ENCODE data around the gene NCF4. TPM values are rescaled to one million over a fixed set of nuclear protein-coding genes. Genes with fewer than 3 reads are reported as not detected.

Gene NCF4
- total RNA-seq, 1 experiment from 2014 or later, result not detected

DNA sequence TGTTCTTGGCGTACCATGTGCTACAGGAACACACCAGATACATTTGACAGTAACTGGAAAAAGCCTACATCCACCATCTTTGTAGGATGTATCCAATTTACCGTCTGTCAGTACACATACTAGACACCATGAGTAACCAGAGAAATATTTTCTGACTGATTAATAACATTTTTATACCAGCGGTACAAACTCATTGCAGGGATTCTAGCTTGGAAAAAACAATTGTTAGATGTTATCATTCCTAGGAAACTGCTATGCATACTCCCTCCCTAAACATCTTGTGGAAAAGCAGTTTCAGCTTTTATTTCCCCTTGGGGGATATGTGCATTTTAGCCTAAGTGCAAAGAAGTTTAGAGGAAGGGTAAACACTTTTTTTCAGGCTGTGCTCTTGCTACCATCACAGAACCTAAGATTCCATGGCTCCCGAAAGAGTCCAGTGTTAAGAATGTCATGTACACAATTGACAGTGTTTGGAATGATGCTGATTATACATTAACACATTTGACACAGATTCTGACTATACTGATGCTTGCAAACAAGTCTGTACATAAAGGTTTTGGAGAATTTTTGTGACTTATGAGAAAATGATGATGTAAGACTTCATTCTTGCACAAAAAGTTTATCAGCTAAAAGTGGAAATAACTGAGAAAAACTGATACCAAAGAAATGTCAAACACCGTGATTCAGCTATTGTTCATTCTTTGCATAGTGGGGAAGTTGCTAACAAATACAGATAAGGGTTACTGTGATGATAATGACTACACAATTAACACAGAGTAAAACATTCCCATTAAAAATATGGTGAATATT is 23.7 kb downstream of the NCF4 start:
- no peak overlapping the region for H3K56ac ChIP-seq (ENCODE audit: insufficient read length, low read depth, low read length)
- TF ChIP-seq, protein P1, sequence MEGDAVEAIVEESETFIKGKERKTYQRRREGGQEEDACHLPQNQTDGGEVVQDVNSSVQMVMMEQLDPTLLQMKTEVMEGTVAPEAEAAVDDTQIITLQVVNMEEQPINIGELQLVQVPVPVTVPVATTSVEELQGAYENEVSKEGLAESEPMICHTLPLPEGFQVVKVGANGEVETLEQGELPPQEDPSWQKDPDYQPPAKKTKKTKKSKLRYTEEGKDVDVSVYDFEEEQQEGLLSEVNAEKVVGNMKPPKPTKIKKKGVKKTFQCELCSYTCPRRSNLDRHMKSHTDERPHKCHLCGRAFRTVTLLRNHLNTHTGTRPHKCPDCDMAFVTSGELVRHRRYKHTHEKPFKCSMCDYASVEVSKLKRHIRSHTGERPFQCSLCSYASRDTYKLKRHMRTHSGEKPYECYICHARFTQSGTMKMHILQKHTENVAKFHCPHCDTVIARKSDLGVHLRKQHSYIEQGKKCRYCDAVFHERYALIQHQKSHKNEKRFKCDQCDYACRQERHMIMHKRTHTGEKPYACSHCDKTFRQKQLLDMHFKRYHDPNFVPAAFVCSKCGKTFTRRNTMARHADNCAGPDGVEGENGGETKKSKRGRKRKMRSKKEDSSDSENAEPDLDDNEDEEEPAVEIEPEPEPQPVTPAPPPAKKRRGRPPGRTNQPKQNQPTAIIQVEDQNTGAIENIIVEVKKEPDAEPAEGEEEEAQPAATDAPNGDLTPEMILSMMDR (conservative IDR thresholded peaks at IDR 0.05), result no peak
- Mint-ChIP-seq H3K4me3 (no peak overlapping the region), H3K27me3 (ENCODE audit: low read depth) (peaks cover 25% of the 10 kb centered on the region), H3K36me3 (ENCODE audit: insufficient read depth in 1 of 3, low read depth in 3 of 3) (peaks cover 0 to 13% (median 2%) of the 10 kb centered on the region in 3 experiments; a peak in 4 of 7 replicates), H3K4me1 (peaks cover 0 to 8% of the 10 kb centered on the region in 2 experiments; a peak in 2 of 4 replicates), H3K27ac (no peak overlapping the region), H3K9me3 (peaks cover 11 to 18% of the 10 kb centered on the region in 2 experiments)
- no peak overlapping the region for H3K18ac ChIP-seq (ENCODE audit: insufficient read length, low read depth, low read length)
- H2AFZ ChIP-seq (ENCODE audit: low read length), result no peak overlapping the region
- DNase-seq, result no peak
- H3K14ac ChIP-seq (ENCODE audit: insufficient read depth, low read length), result no peak overlapping the region
- H3K4ac ChIP-seq (ENCODE audit: low read depth, low read length), result no peak overlapping the region
- no peaks in the 10 kb centered on the region for H4K20me1 ChIP-seq (ENCODE audit: control insufficient read depth, insufficient read depth, insufficient read length)
- H3K4me1 ChIP-seq (ENCODE audit: insufficient read depth, low read length), result no peaks in the 10 kb centered on the region
- H2BK20ac ChIP-seq (ENCODE audit: low read depth, low read length, poor library complexity, severe bottlenecking), result no peak overlapping the region
- no peak overlapping the region for H3K9ac ChIP-seq (ENCODE audit: extremely low read depth, insufficient read length, low read length)
- H2BK120ac ChIP-seq (ENCODE audit: low read depth, low read length, poor library complexity, severe bottlenecking), result no peak overlapping the region
- H4K8ac ChIP-seq (replicated peaks; ENCODE audit: insufficient read length, low read depth, low read length), result no peak overlapping the region
- H3K79me1 ChIP-seq (ENCODE audit: insufficient read depth, low read depth, low read length, poor library complexity, severe bottlenecking), result no peaks in the 10 kb centered on the region
- H3K27ac ChIP-seq (ENCODE audit: insufficient read length, low read depth, low read length), result no peak overlapping the region
- no peaks in the 10 kb centered on the region for H3K27me3 ChIP-seq (ENCODE audit: insufficient read depth, low read length)
- no peak overlapping the region for H2AK5ac ChIP-seq (ENCODE audit: insufficient read length, low read length)
- H2BK15ac ChIP-seq (ENCODE audit: low read depth, low read length), result no peak overlapping the region
- no peak overlapping the region for H3K4me2 ChIP-seq (ENCODE audit: insufficient read depth, insufficient read length, low read length)
- no peak overlapping the region for H3K23ac ChIP-seq (ENCODE audit: insufficient read length, low read depth, low read length)
- H4K5ac ChIP-seq (ENCODE audit: insufficient read length, low read depth, low read length), result no peak overlapping the region
- no peaks in the 10 kb centered on the region for H3K79me2 ChIP-seq (ENCODE audit: insufficient read depth, low read length)
- no peaks in the 10 kb centered on the region for H3K23me2 ChIP-seq (ENCODE audit: insufficient read length, low read depth, low read length, poor library complexity, severe bottlenecking)
- no peak overlapping the region for H3T11ph ChIP-seq (ENCODE audit: low read length)
- WGBS (ENCODE audit: extremely low coverage, insufficient read length, low lambda C conversion rate), result no CpG with 5 or more reads among the region's 5 CpGs
- no peak overlapping the region for H4K91ac ChIP-seq (ENCODE audit: insufficient read length, low read depth, low read length)
- no peak overlapping the region for H2BK5ac ChIP-seq (ENCODE audit: insufficient read length, low read length)
- no peak overlapping the region for H2BK12ac ChIP-seq (ENCODE audit: insufficient read length, low read depth, low read length)
- H3K9me3 ChIP-seq (ENCODE audit: control insufficient read depth, low read depth, low read length), result no peaks in the 10 kb centered on the region
